KMS-11 (cell line): ENCODE data around the gene THAP7.

Experiments
- H2AFZ ChIP-seq: fragments of 200-600 bp; sonication (generic); 2 replicates; pipeline ENCODE4 v1.6.1; 2016; ENCODE audit warnings: antibody characterized with exemption, mixed run types, low read depth
- H3K27ac ChIP-seq: fragments of 200-600 bp; sonication (generic); 2 replicates; pipeline ENCODE4 v1.6.1; 2016; ENCODE audit warnings: mild to moderate bottlenecking, mixed run types
- H3K27me3 ChIP-seq: fragments of 200-600 bp; sonication (generic); 2 replicates; pipeline ENCODE4 v1.6.1; 2017; ENCODE audit warnings: mild to moderate bottlenecking, low read depth, mixed run types, moderate library complexity; ENCODE audit not compliant: insufficient read depth
- H3K36me3 ChIP-seq: fragments of 200-600 bp; sonication (generic); 2 replicates; pipeline ENCODE4 v1.6.1; 2017; ENCODE audit warnings: mild to moderate bottlenecking, mixed run types; ENCODE audit not compliant: insufficient read depth
- H3K4me1 ChIP-seq: fragments of 200-600 bp; sonication (generic); 2 replicates; pipeline ENCODE4 v1.6.1; 2016; ENCODE audit warnings: mild to moderate bottlenecking, low read depth, mixed run types; ENCODE audit not compliant: poor library complexity, severe bottlenecking
- H3K4me2 ChIP-seq: fragments of 200-600 bp; sonication (generic); 2 replicates; pipeline ENCODE4 v1.7.0; 2016; ENCODE audit warnings: mild to moderate bottlenecking, mixed run types
- H3K4me3 ChIP-seq: fragments of 200-600 bp; sonication (generic); IDR thresholded peaks from 2 replicates; pipeline ENCODE4 v1.6.1; 2017; ENCODE audit warnings: low read depth, low read length, mixed read lengths; ENCODE audit not compliant: insufficient read depth
- H3K79me2 ChIP-seq: fragments of 200-600 bp; sonication (generic); 2 replicates; pipeline ENCODE4 v1.6.1; 2016; ENCODE audit warnings: low read depth, mixed run types; ENCODE audit not compliant: insufficient read depth
- H3K9ac ChIP-seq: fragments of 200-600 bp; sonication (generic); 2 replicates; pipeline ENCODE4 v1.6.1; 2016; ENCODE audit warnings: mild to moderate bottlenecking, mixed run types
- H4K20me1 ChIP-seq: fragments of 200-600 bp; sonication (generic); 2 replicates; pipeline ENCODE4 v1.6.1; 2016; ENCODE audit warnings: mild to moderate bottlenecking, mixed run types; ENCODE audit not compliant: insufficient read depth
- TF ChIP-seq, protein P1 (sequence below): fragments of 200-600 bp; sonication (generic); conservative IDR thresholded peaks from 2 replicates; pipeline ENCODE4 v1.6.1; 2017; ENCODE audit warnings: low read depth, mild to moderate bottlenecking, antibody characterized with exemption, low read length, moderate library complexity, mixed read lengths

Gene THAP7

GRCh38 chr22:21022507-21022906, 20.6 kb upstream of the THAP7 start:
- Histone ChIP-seq H3K9ac (no peak overlapping the region), H3K79me2 (no peaks in the 10 kb centered on the region), H3K36me3 (no peaks in the 10 kb centered on the region), H3K4me3 (no peak overlapping the region), H3K4me2 (no peak overlapping the region), H3K4me1 (no peaks in the 10 kb centered on the region), H3K27ac (no peak overlapping the region), H3K27me3 (peaks cover 19% of the 10 kb centered on the region; the same call in 1 of the 2 replicates), H4K20me1 (no peaks in the 10 kb centered on the region), H2AFZ (no peak overlapping the region; the same call in 1 of the 2 replicates)
- TF ChIP-seq, protein P1, sequence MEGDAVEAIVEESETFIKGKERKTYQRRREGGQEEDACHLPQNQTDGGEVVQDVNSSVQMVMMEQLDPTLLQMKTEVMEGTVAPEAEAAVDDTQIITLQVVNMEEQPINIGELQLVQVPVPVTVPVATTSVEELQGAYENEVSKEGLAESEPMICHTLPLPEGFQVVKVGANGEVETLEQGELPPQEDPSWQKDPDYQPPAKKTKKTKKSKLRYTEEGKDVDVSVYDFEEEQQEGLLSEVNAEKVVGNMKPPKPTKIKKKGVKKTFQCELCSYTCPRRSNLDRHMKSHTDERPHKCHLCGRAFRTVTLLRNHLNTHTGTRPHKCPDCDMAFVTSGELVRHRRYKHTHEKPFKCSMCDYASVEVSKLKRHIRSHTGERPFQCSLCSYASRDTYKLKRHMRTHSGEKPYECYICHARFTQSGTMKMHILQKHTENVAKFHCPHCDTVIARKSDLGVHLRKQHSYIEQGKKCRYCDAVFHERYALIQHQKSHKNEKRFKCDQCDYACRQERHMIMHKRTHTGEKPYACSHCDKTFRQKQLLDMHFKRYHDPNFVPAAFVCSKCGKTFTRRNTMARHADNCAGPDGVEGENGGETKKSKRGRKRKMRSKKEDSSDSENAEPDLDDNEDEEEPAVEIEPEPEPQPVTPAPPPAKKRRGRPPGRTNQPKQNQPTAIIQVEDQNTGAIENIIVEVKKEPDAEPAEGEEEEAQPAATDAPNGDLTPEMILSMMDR: no peak

GRCh38 chr22:21020802-21021429, 19.0 kb upstream of the THAP7 start:
- H4K20me1 ChIP-seq: no peaks in the 10 kb centered on the region
- no peak overlapping the region for H3K4me2 ChIP-seq
- H3K9ac ChIP-seq: no peak overlapping the region
- H3K36me3 ChIP-seq: no peaks in the 10 kb centered on the region
- TF ChIP-seq, protein P1: peak; percentile 48; the same call in 1 of the 2 replicates
- no peaks in the 10 kb centered on the region for H3K79me2 ChIP-seq
- H3K4me3 ChIP-seq: no peak overlapping the region
- no peak overlapping the region for H3K27ac ChIP-seq
- H2AFZ ChIP-seq: no peak overlapping the region
- H3K27me3 ChIP-seq: peaks cover 34% of the 10 kb centered on the region; the same call in 1 of the 2 replicates
- H3K4me1 ChIP-seq: no peaks in the 10 kb centered on the region

- Histone ChIP-seq H3K4me2 (no peak overlapping the region), H3K27ac (no peak overlapping the region), H3K36me3 (no peaks in the 10 kb centered on the region), H2AFZ (no peak overlapping the region), H3K9ac (no peak overlapping the region), H3K4me3 (no peak overlapping the region), H4K20me1 (no peaks in the 10 kb centered on the region), H3K79me2 (no peaks in the 10 kb centered on the region), H3K4me1 (no peaks in the 10 kb centered on the region), H3K27me3 (peaks cover 50% of the 10 kb centered on the region)
- TF ChIP-seq, protein P1: no peak
Measured at GRCh38 chr22:21018314-21018713, 16.4 kb upstream of the THAP7 start.

DNA sequence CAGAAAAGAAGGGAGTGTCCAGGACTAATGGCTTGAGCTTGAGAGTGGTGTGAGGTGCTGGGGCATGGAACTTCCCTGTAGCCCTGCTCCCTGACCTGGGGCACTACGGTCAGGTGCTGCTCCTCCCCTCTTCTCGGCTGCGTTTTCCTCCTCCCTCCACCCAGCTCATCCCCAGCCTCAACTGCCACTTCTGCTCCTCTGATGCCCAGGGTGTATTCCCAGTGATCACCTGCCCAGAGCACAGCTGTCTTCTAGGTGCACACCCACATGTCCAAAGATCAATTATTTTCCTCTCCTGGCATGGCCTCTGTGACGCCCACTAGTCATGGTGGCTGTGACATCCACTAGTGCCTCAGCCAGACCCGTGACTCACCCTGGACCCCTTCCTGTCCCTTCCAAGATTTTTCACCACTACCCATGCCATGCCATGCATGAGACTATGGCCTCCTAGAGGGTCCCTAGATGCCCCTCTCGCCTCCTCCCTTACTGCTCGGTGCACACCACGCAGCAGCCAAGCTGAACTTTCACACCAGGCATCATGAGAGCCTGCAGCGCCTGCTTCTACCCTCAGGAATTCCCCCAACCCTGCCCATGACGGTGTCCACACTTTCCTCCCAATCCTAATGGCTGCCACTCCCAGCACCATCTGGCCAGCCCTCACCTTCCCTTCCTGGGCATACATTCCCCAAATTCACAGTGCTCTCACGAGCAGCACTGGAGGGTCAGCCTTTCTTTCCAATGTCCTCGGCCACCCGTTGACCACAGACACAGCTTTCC, 14.9 kb upstream of the THAP7 start:
- H3K27me3 ChIP-seq: peaks cover 52% of the 10 kb centered on the region

More for the DNA sequence above, 14.9 kb upstream of the THAP7 start:
- Histone ChIP-seq H4K20me1 (no peaks in the 10 kb centered on the region), H3K4me3 (no peak overlapping the region), H3K27ac (no peak overlapping the region), H3K79me2 (no peaks in the 10 kb centered on the region), H3K9ac (no peak overlapping the region), H2AFZ (no peak overlapping the region), H3K4me2 (no peak overlapping the region), H3K36me3 (no peaks in the 10 kb centered on the region), H3K4me1 (no peaks in the 10 kb centered on the region)
- TF ChIP-seq, protein P1: no peak
